ENCODE results near the gene RBP3.

DNA sequence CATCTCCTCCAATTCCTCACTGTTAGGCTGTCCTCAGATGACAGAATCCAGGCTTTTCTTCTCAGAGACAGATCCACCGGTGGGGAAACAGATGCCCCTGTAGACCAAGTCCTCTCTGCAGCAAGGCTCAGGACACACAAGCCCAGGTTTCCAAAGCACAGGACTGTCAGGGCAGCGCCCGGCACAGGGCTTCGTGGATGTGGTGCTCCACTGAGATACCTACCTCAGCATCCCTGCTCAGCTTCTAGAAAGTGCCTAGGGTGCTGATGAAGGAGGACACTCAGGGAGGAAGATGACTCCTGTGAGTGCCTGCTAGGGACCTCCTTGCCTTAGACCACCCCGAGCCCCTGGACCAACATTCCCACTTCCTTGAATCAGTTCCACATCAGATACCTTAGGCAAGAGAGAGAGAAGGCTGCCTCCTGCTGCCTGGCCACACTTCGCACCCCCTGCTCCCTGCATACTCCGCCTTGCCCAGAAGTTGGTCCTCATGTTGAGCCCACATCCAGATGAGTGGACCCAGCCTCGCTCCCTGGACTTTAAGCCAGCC is 8.9 kb upstream of the RBP3 start:
- TF ChIP-seq, protein P1, sequence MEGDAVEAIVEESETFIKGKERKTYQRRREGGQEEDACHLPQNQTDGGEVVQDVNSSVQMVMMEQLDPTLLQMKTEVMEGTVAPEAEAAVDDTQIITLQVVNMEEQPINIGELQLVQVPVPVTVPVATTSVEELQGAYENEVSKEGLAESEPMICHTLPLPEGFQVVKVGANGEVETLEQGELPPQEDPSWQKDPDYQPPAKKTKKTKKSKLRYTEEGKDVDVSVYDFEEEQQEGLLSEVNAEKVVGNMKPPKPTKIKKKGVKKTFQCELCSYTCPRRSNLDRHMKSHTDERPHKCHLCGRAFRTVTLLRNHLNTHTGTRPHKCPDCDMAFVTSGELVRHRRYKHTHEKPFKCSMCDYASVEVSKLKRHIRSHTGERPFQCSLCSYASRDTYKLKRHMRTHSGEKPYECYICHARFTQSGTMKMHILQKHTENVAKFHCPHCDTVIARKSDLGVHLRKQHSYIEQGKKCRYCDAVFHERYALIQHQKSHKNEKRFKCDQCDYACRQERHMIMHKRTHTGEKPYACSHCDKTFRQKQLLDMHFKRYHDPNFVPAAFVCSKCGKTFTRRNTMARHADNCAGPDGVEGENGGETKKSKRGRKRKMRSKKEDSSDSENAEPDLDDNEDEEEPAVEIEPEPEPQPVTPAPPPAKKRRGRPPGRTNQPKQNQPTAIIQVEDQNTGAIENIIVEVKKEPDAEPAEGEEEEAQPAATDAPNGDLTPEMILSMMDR (IDR thresholded peaks at IDR 0.05), result no peak
- no peak for TF ChIP-seq ZFX (IDR thresholded peaks at IDR 0.05; ENCODE audit: borderline replicate concordance)
